ENCODE data around the gene CERCAM. TPM values are rescaled to one million over a fixed set of nuclear protein-coding genes. Genes with fewer than 3 reads are reported as not detected.
A peak's percentile ranks its signal among the peaks of the same experiment; 100 is the strongest.
"Not testable (repeated sequence)": the region's sequence is repeated elsewhere in the genome, so short reads cannot be mapped to it uniquely, and the experiment has no call there.

CERCAM gene
- total and polyA plus RNA-seq, 2 experiments from 2014 or later = 525 to 596 TPM

DNA sequence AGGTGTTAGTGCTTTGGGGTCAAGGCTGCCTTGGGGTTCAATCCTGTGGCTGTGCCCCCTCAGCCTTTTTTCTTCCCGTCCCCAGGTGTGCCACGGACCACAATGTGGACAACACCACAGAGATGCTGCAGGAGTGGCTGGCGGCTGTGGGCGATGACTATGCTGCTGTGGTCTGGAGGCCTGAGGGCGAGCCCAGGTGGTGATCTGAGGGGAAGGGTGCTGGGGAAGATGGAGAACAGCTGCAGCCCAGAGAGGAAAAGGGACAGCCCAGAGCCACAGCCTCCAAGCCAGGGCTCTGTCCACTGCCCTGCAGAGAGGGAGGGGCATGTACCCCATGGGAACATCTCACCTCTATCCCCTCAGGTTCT is 2.1 kb downstream of the CERCAM start:
- WGBS, 2 experiments (ENCODE audit: low coverage in 1 of 2, low lambda C conversion rate in 2 of 2, missing lambda C conversion rate in 2 of 2) = 98 to 99% methylated on average over 5 of the region's 5 CpGs
- H3K79me2 ChIP-seq (ENCODE audit: insufficient read depth) = peaks cover 20% of the 10 kb centered on the region

GRCh38 chr9:128423356-128423755 is 2.7 kb downstream of the CERCAM start:
- DNase-seq; in situ Hi-C loops (cut with MboI); H3F3A ChIP-seq (ENCODE audit: insufficient read depth); H3K9me2 ChIP-seq (ENCODE audit: insufficient read depth); H2AFZ ChIP-seq; H3K4me3 ChIP-seq; H4K20me1 ChIP-seq (ENCODE audit: insufficient read depth); H3K9me3 ChIP-seq (ENCODE audit: low read depth); H3K27me3 ChIP-seq (replicated peaks; ENCODE audit: insufficient read depth); H3K27ac ChIP-seq: not testable (repeated sequence)
- Histone ChIP-seq H3K9ac (peak overlapping the region; percentile 18; the same call in 1 of the 2 replicates), H3K36me3 (ENCODE audit: low read depth) (peaks cover 16% of the 10 kb centered on the region; the same call in 1 of the 2 replicates), H3K4me2 (ENCODE audit: unreplicated experiment) (peak overlapping the region; percentile 44), H3K79me2 (ENCODE audit: insufficient read depth) (peaks cover 20% of the 10 kb centered on the region), H3K4me1 (ENCODE audit: insufficient read depth) (peaks cover 27% of the 10 kb centered on the region)
- WGBS, 2 experiments (ENCODE audit: low coverage in 1 of 2, low lambda C conversion rate in 2 of 2, missing lambda C conversion rate in 2 of 2) = 48 to 58% methylated on average over 6 of the region's 6 CpGs

More for the DNA sequence above, 2.1 kb downstream of the CERCAM start:
- Histone ChIP-seq H3K4me1 (ENCODE audit: insufficient read depth) (peaks cover 27% of the 10 kb centered on the region), H3K27me3 (replicated peaks; ENCODE audit: insufficient read depth) (no peaks in the 10 kb centered on the region), H3K36me3 (ENCODE audit: low read depth) (peaks cover 13% of the 10 kb centered on the region; the same call in 1 of the 2 replicates), H3K4me3 (no peak overlapping the region), H3K9me2 (ENCODE audit: insufficient read depth) (no peaks in the 10 kb centered on the region), H3K4me2 (ENCODE audit: unreplicated experiment) (peak overlapping the region; percentile 44), H3F3A (ENCODE audit: insufficient read depth) (no peaks in the 10 kb centered on the region), H3K9me3 (ENCODE audit: low read depth) (no peaks in the 10 kb centered on the region), H4K20me1 (ENCODE audit: insufficient read depth) (no peaks in the 10 kb centered on the region), H3K9ac (peak overlapping the region; percentile 96; the same call in 1 of the 2 replicates), H3K27ac (no peak overlapping the region), H2AFZ (no peak overlapping the region)
- no peak for TF ChIP-seq EZH2phosphoT487 (IDR thresholded peaks at IDR 0.05; ENCODE audit: insufficient read depth, low read depth)
- no peak for TF ChIP-seq EZH2 (IDR thresholded peaks at IDR 0.05; ENCODE audit: insufficient read depth, poor library complexity, severe bottlenecking)
- DNase-seq = no peak
- in situ Hi-C loops (cut with MboI) = no loop called here

- H4K20me1 ChIP-seq (ENCODE audit: insufficient read depth) = no peaks in the 10 kb centered on the region
- no peaks in the 10 kb centered on the region for H3K9me2 ChIP-seq (ENCODE audit: insufficient read depth)
- H2AFZ ChIP-seq = no peak overlapping the region
- H3K27me3 ChIP-seq (replicated peaks; ENCODE audit: insufficient read depth) = no peaks in the 10 kb centered on the region
- H3K4me3 ChIP-seq = no peak overlapping the region
- in situ Hi-C loops (cut with MboI) = no loop called here
- H3K4me2 ChIP-seq (ENCODE audit: unreplicated experiment) = no peak overlapping the region
- H3K9ac ChIP-seq = no peak overlapping the region
- H3K79me2 ChIP-seq (ENCODE audit: insufficient read depth) = peaks cover 20% of the 10 kb centered on the region
- no peaks in the 10 kb centered on the region for H3F3A ChIP-seq (ENCODE audit: insufficient read depth)
- peaks cover 23% of the 10 kb centered on the region for H3K4me1 ChIP-seq (ENCODE audit: insufficient read depth)
- DNase-seq = no peak
- no peaks in the 10 kb centered on the region for H3K9me3 ChIP-seq (ENCODE audit: low read depth)
- peaks cover 19% of the 10 kb centered on the region; the same call in 1 of the 2 replicates for H3K36me3 ChIP-seq (ENCODE audit: low read depth)
- 94 to 96% methylated on average over 13 to 15 of the region's 15 CpGs for WGBS, 2 experiments (ENCODE audit: low coverage in 1 of 2, low lambda C conversion rate in 2 of 2, missing lambda C conversion rate in 2 of 2)
- H3K27ac ChIP-seq = no peak overlapping the region
- TF ChIP-seq EZH2 (IDR thresholded peaks at IDR 0.05; ENCODE audit: insufficient read depth, poor library complexity, severe bottlenecking) = no peak
- TF ChIP-seq EZH2phosphoT487 (IDR thresholded peaks at IDR 0.05; ENCODE audit: insufficient read depth, low read depth) = no peak
These were observed 3.7 kb downstream of the CERCAM start for GRCh38 chr9:128424268-128424780.

DNA sequence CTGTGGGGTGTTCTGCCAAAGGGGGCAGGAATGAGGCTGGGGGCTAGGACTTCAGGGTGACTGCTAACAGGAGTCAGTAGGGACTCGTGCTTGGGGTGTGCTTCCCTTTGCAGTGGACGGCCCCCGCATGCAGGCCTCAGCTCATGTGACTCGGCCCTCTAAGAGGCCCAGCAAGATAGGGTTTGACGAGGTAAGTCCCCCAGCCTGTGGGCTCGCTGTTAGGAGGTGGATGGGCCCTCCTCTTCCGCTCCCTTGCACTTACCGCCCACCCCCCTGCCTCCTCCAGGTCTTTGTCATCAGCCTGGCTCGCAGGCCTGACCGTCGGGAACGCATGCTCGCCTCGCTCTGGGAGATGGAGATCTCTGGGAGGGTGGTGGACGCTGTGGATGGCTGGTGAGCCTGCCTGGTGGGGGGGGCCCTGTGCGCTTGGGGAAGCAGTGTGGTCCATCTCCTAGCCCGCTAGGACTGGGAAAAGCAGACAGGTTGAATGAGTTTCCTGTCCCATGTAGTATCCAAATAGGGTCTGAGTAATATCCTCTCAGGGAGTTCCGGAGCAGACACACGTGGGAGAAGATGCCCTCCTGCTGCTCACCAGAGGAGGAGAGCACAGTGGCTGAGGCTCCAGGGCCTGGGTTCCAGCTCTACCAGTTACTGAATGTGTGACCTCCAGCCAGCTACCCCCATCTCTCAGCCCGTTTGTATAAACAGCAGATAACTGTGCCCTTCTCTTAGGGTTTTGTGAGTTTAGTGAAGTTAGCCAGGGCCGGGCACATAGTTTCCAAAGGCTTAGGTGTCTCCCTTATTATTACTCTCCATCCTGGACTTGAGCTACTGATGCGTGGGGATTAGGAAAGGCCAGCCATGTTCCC is 8.2 kb downstream of the CERCAM start:
- DNase-seq = peak; percentile 32
- Histone ChIP-seq H3K27ac (no peak overlapping the region), H3K9me3 (ENCODE audit: low read depth) (no peaks in the 10 kb centered on the region), H3F3A (ENCODE audit: insufficient read depth) (no peaks in the 10 kb centered on the region), H3K36me3 (ENCODE audit: low read depth) (peaks cover 25% of the 10 kb centered on the region; the same call in 1 of the 2 replicates), H3K9ac (no peak overlapping the region), H3K79me2 (ENCODE audit: insufficient read depth) (no peaks in the 10 kb centered on the region), H2AFZ (no peak overlapping the region), H3K9me2 (ENCODE audit: insufficient read depth) (no peaks in the 10 kb centered on the region), H3K4me3 (no peak overlapping the region), H3K27me3 (replicated peaks; ENCODE audit: insufficient read depth) (no peaks in the 10 kb centered on the region), H4K20me1 (ENCODE audit: insufficient read depth) (no peaks in the 10 kb centered on the region), H3K4me2 (ENCODE audit: unreplicated experiment) (no peak overlapping the region), H3K4me1 (ENCODE audit: insufficient read depth) (no peaks in the 10 kb centered on the region)
- TF ChIP-seq EZH2 (IDR thresholded peaks at IDR 0.05; ENCODE audit: insufficient read depth, poor library complexity, severe bottlenecking) (no peak), EZH2phosphoT487 (IDR thresholded peaks at IDR 0.05; ENCODE audit: insufficient read depth, low read depth) (no peak)
- in situ Hi-C loops (cut with MboI) = no loop called here
- 80% methylated on average over 22 of the region's 22 CpGs for WGBS, 2 experiments (ENCODE audit: low coverage in 1 of 2, low lambda C conversion rate in 2 of 2, missing lambda C conversion rate in 2 of 2)
